ENCODE data around the gene RASGEF1C.

DNA sequence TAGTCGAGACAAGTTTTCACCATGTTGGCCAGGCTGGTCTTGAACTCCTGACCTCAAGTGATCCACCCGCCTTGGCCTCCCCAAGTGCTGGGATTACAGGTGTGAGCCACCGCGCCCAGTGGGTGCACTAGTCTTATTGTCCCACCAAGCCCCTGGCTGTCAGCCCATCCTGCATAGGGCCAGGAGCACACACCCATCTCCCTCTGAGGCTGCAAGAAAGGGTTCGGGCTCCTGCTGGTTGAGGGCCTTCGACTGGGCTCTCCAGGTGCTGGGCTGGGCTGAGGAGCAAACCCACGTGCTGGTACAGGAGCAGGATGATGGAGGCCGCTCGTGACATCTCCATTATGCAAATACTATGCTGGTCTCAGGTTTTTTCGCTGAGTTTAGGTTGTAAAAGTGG is 112.4 kb downstream of the RASGEF1C start:
- TF ChIP-seq, protein P1, sequence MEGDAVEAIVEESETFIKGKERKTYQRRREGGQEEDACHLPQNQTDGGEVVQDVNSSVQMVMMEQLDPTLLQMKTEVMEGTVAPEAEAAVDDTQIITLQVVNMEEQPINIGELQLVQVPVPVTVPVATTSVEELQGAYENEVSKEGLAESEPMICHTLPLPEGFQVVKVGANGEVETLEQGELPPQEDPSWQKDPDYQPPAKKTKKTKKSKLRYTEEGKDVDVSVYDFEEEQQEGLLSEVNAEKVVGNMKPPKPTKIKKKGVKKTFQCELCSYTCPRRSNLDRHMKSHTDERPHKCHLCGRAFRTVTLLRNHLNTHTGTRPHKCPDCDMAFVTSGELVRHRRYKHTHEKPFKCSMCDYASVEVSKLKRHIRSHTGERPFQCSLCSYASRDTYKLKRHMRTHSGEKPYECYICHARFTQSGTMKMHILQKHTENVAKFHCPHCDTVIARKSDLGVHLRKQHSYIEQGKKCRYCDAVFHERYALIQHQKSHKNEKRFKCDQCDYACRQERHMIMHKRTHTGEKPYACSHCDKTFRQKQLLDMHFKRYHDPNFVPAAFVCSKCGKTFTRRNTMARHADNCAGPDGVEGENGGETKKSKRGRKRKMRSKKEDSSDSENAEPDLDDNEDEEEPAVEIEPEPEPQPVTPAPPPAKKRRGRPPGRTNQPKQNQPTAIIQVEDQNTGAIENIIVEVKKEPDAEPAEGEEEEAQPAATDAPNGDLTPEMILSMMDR (IDR thresholded peaks at IDR 0.05): no peak
- TF ChIP-seq POLR2A (IDR thresholded peaks at IDR 0.05): no peak

Measured in prostate gland (tissue), 2 donors.